Measurements from ENCODE around the gene MRPS18B. TPM values are rescaled to one million over a fixed set of nuclear protein-coding genes. Genes with fewer than 3 reads are reported as not detected.

The MRPS18B gene
- total and polyA plus RNA-seq, 2 of the 13 experiments (the other 11 are each of a cell fraction or from before 2014, with no cell fraction given): 125 to 131 TPM

- no peak; a peak in 2 of 4 replicates for TF ChIP-seq HMGXB4 (CRISPR knock-in tag; IDR thresholded peaks at IDR 0.05; ENCODE audit: borderline replicate concordance in 1 of 2, low read depth in 1 of 2)
- peak; percentile 98 for TF ChIP-seq YEATS4 (CRISPR knock-in tag; IDR thresholded peaks at IDR 0.05; ENCODE audit: borderline replicate concordance)
- peak; percentile 63; the same call in 1 of the 2 replicates for TF ChIP-seq KLF15 (CRISPR knock-in tag; IDR thresholded peaks at IDR 0.05; ENCODE audit: borderline replicate concordance)
- TF ChIP-seq ZBTB33 (CRISPR knock-in tag; IDR thresholded peaks at IDR 0.05): no peak
- TF ChIP-seq ZNF737 (CRISPR knock-in tag; IDR thresholded peaks at IDR 0.05; ENCODE audit: borderline replicate concordance): no peak
- 0 out of 2 replicates have a peak, but pooled peaks have one; percentile 10 for TF ChIP-seq HCFC1 (IDR thresholded peaks at IDR 0.05; ENCODE audit: low read depth, low read length)
- TF ChIP-seq ZNF337 (CRISPR knock-in tag; IDR thresholded peaks at IDR 0.05; ENCODE audit: borderline replicate concordance, low read depth): peak; percentile 11; the same call in 1 of the 2 replicates
- TF ChIP-seq RCOR2 (CRISPR knock-in tag; IDR thresholded peaks at IDR 0.05): no peak
- TF ChIP-seq KLF13 (CRISPR knock-in tag; IDR thresholded peaks at IDR 0.05): no peak
- TF ChIP-seq SKIL (CRISPR knock-in tag; IDR thresholded peaks at IDR 0.05; ENCODE audit: borderline replicate concordance): 0 out of 2 replicates have a peak, but pooled peaks have one; percentile 25
- TF ChIP-seq ZNF280B (CRISPR knock-in tag; IDR thresholded peaks at IDR 0.05; ENCODE audit: borderline replicate concordance): 0 out of 2 replicates have a peak, but pooled peaks have one; percentile 84
- no peak; the same call in 1 of the 2 replicates for TF ChIP-seq TEAD2 (CRISPR knock-in tag; IDR thresholded peaks at IDR 0.05)
- peak; percentile 87; the same call in 1 of the 2 replicates for TF ChIP-seq ETV5 (CRISPR knock-in tag; IDR thresholded peaks at IDR 0.05; ENCODE audit: borderline replicate concordance)
- TF ChIP-seq FOXP4 (CRISPR knock-in tag; IDR thresholded peaks at IDR 0.05): no peak
- TF ChIP-seq ZMYM4 (CRISPR knock-in tag; IDR thresholded peaks at IDR 0.05): no peak
- TF ChIP-seq NCOR1 (IDR thresholded peaks at IDR 0.05; ENCODE audit: borderline replicate concordance, low read length): peak; percentile 43; the same call in 1 of the 2 replicates
- TF ChIP-seq KAT2B (IDR thresholded peaks at IDR 0.05; ENCODE audit: borderline replicate concordance, low read depth, low read length): no peak
- 0 out of 2 replicates have a peak, but pooled peaks have one; percentile 3 for TF ChIP-seq ZSCAN31 (CRISPR knock-in tag; IDR thresholded peaks at IDR 0.05; ENCODE audit: low read depth)
These were observed at the start of gene MRPS18B (continued) for GRCh38 chr6:30617565-30618269.

Data from HepG2 (cell line).